DND-41 (cell line): ENCODE data around the gene GDAP2.

Experiments used
- EZH2 ChIP-seq: IDR thresholded peaks from 3 replicates; pipeline ENCODE4 v1.6.1; 2012; ENCODE audit warnings: borderline replicate concordance, low read depth, mild to moderate bottlenecking, moderate library complexity, low read length, inconsistent platforms; ENCODE audit not compliant: severe bottlenecking
- TF ChIP-seq, protein P1 (sequence below): IDR thresholded peaks from 2 replicates; pipeline ENCODE4 v1.5.1; 2012; ENCODE audit warnings: borderline replicate concordance, low read length, moderate library complexity, mild to moderate bottlenecking; ENCODE audit not compliant: poor library complexity, severe bottlenecking; ENCODE audit errors: extremely low read depth

DNA sequence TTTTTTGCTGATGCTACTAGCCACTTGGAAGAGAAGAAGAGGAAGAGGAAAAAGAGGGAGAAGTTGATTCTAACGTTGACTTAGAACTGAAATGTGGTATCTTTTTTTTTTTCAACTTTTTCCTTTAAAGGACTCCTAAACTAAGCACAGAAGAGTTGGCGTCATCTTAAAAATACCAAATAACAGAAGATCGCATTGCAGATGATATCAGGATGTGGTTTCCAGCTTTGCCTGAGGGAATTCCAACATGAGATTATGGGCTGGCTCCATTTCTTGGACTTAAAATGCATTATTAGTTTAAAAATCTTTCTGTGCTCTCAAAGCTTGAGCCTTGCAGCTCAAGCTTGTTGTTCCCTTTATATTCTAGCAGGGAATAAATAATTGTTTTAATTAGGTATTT lies 29.9 kb upstream of the GDAP2 start:
- TF ChIP-seq, protein P1, sequence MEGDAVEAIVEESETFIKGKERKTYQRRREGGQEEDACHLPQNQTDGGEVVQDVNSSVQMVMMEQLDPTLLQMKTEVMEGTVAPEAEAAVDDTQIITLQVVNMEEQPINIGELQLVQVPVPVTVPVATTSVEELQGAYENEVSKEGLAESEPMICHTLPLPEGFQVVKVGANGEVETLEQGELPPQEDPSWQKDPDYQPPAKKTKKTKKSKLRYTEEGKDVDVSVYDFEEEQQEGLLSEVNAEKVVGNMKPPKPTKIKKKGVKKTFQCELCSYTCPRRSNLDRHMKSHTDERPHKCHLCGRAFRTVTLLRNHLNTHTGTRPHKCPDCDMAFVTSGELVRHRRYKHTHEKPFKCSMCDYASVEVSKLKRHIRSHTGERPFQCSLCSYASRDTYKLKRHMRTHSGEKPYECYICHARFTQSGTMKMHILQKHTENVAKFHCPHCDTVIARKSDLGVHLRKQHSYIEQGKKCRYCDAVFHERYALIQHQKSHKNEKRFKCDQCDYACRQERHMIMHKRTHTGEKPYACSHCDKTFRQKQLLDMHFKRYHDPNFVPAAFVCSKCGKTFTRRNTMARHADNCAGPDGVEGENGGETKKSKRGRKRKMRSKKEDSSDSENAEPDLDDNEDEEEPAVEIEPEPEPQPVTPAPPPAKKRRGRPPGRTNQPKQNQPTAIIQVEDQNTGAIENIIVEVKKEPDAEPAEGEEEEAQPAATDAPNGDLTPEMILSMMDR = no peak
- no peak for TF ChIP-seq EZH2
